WI38 (cell line): Measurements from ENCODE around the gene TESMIN.

Experiments
- H3K4me3 ChIP-seq: 2 replicates; pipeline ENCODE4 v1.5.1; 2011; ENCODE audit warnings: low read depth, mild to moderate bottlenecking, control low read depth, low read length
- CTCF ChIP-seq: IDR thresholded peaks from 2 replicates; pipeline ENCODE4 v1.5.1; 2012; ENCODE audit warnings: low read depth, mild to moderate bottlenecking, control low read depth, low read length

Gene TESMIN

DNA sequence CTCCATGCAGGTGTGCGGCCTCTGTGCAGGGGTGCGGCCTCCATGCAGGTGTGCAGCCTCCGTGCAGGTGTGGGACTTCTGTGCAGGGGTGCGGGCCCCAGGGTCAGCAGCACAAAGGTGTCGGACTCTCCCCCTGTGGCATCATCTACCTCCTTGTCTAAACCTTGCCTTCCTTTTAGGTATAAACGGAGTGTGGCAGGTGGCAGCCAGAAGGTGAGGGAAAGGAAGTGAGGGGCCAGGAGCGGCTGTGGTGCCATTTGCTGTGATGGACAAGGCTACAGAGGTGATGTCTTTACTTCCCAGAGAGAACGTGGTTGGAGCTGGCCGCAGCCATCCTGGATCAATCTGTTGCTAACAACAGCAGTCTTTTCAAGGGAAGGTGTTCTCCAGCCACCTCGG, 57.8 kb downstream of the TESMIN start:
- H3K4me3 ChIP-seq: no peak overlapping the region
- no peak for TF ChIP-seq CTCF

GRCh38 chr11:68692871-68693483, 58.3 kb downstream of the TESMIN start:
- no peak for TF ChIP-seq CTCF
- no peak overlapping the region for H3K4me3 ChIP-seq

DNA sequence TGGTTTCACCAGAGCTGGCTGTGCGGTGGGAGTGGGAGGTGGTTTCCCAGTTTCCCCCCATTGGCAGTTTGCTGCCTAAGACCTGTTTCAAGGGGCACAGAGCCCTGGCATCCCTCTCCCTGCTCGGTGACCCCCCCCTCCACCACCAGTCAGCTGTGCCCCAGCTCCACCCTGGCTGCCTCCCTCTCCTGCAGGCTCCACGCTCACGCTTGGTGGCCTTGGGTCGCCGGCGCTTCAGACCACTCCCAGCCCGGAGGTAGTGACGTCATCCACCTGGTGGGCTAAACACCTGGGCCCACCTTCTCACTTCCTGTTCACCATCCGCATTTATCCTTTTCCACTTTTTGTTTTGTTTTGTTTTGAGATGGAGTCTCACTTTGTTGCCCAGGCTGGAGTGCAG, 59.2 kb downstream of the TESMIN start:
- H3K4me3 ChIP-seq: no peak overlapping the region
- TF ChIP-seq CTCF: no peak

- no peak overlapping the region for H3K4me3 ChIP-seq
- TF ChIP-seq CTCF: no peak
Observed at GRCh38 chr11:68691402-68691784, 59.9 kb downstream of the TESMIN start.

DNA sequence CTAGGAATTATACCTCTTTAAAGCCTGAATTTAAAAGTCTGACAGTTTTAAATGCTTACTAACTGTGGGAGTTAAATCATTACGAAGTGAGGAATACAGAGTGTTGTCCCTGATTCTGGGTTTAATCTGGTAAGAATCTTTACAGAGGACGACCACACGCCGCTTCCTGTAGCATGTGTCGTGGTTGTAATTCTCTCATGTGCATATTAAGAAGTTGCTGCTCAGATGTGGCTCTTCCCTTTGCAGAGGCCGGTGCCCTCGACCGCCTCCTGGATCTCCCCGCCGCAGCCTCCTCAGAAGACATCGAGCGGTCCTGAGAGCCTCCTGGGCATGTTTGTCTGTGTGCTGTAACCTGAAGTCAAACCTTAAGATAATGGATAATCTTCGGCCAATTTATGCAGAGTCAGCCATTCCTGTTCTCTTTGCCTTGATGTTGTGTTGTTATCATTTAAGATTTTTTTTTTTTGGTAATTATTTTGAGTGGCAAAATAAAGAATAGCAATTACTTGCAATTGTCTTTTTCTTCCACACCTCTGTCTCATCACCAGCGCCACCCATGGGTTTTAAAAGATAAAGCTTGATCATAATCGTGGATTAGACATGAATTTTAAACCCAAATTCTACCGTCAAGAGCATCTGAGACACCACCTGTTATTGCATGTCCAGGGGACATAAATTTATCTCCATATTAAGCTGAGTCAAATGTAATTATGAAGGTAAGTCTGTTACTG, 60.5 kb downstream of the TESMIN start:
- TF ChIP-seq CTCF: no peak
- H3K4me3 ChIP-seq: no peak overlapping the region

- TF ChIP-seq CTCF: no peak
- no peak overlapping the region for H3K4me3 ChIP-seq
Observed at GRCh38 chr11:68689737-68690625, 61.3 kb downstream of the TESMIN start.

GRCh38 chr11:68688881-68689280, 62.4 kb downstream of the TESMIN start:
- TF ChIP-seq CTCF: no peak
- no peak overlapping the region for H3K4me3 ChIP-seq
